HL-60/S4 treated with retinoic acid at 250 ng/mL for 4 days and 3 days (cell line): ENCODE measurements around the gene LGR4.
"Not testable (repeated sequence)": the region's sequence is repeated elsewhere in the genome, so short reads cannot be mapped to it uniquely, and the experiment has no call there.

Source experiments
- in situ Hi-C: fragments of 300-500 bp; cut with MboI; formaldehyde crosslinking; loops from 2 replicates; pipeline ENCODE4 v1.7.0; 2022; ENCODE audit warnings: low sequenced_read_pairs

LGR4 gene

DNA sequence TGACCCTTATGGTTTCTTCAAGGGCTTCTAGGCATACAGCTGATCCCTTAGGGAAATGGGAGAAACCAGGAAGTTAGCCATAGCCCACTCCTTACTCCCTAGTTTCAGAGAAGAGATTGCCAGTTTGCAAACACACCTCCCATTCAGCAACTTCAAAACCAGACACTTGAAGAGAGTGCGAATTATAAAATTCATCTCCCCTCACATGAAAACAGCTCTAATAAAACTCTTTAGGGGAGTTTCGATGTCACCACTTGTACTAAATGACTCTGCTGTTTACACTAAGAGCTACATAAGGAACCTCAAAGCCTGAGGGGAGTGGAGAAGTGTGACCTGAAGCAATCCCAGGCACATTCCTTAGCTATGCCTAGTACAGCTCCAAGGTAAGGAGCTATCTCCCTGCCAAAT is 8.3 kb downstream of the LGR4 start:
- in situ Hi-C loops: loop anchor here (25.0 kb wide), 1 partner anchor 98 kb away; no protein-coding TSS in a partner anchor

DNA sequence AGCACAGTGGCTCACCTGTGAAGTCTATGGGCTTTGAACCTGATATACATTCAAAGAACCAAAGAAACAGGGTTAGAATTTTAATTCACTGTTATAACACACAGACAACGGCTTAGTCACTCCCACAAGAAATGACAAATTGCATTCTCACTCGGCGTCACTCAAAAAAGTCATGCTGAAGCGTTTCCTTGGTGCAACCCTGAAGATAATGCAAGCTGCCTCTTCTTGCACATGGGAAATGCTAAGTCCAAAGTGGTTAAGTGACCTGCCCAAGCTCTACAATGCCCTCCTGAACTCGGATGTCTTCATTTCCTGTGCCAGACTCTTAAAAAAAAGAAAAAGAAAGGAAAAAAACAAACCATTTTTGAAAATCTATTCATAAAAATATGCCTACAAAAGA is 10.0 kb downstream of the LGR4 start:
- in situ Hi-C loops: loop anchor here (25.0 kb wide), 1 partner anchor 100 kb away; no protein-coding TSS in a partner anchor

- in situ Hi-C loops: loop anchor here (25.0 kb wide), 1 partner anchor 102 kb away; no protein-coding TSS in a partner anchor
Measured at GRCh38 chr11:27460158-27460978, 12.2 kb downstream of the LGR4 start.

DNA sequence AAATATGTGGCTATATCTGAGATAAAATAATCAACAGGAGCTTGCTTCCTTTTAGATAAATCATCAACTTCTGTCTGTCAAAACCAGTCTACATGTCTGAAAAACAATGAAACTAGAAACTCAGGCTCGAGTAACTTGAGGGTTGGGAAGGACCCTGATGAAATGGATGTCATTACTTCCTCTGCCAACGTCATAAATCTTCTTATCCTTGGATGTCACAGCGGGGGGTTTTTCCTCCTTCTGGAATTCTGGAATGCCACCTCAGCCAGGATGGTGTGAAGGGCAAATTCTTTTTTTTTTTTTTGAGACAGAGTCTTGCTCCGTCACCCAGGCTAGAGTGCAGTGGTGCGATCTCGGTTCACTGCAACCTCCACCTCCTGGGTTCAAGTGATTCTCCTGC is 13.4 kb downstream of the LGR4 start:
- in situ Hi-C loops: loop anchor here (25.0 kb wide), 1 partner anchor 103 kb away; no protein-coding TSS in a partner anchor

DNA sequence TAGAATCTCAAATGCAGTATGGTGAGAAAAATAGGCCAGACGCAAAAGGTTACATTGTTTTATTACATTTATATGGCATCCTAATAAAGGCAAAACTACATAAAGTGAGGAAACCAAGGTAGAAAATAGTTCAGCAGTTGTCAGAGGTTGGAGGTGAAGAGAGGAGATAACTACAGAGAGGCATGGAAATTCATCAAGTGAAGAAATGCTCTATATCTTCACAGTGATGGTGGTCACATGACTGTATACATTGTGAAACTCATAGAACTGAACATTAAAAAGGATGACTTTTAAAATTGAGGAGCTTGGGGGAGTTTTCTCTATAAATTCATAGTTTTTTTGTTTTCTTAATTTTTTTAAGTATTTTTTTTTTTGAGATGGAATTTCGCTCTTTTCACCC is 14.4 kb downstream of the LGR4 start:
- in situ Hi-C loops: loop anchor here (25.0 kb wide), 1 partner anchor 104 kb away; no protein-coding TSS in a partner anchor

- in situ Hi-C loops: loop anchor here (25.0 kb wide), 1 partner anchor 105 kb away; no protein-coding TSS in a partner anchor
Measured at GRCh38 chr11:27456795-27457329, 15.7 kb downstream of the LGR4 start.

GRCh38 chr11:27456140-27456794 is 16.3 kb downstream of the LGR4 start:
- in situ Hi-C loops: loop anchor here (25.0 kb wide), 1 partner anchor 106 kb away; no protein-coding TSS in a partner anchor

DNA sequence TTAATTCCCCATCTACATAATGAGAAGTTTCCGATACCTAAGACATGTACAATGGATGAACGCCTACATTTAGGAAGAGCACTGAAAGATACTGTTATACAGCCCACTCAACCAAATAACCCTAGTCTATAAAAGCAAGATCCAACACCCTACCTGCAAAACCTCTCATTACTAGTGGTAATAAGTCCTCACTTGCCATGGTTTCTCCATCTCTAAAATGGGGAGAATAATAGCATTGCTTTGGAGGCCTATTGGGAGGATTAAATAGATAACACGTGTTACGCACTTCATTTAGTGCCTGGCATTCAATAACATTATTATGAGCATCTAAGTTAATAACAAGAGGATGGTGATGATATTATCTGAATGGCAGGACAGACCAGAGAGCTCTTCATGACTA is 16.9 kb downstream of the LGR4 start:
- in situ Hi-C loops: loop anchor here (25.0 kb wide), 1 partner anchor 107 kb away; no protein-coding TSS in a partner anchor

DNA sequence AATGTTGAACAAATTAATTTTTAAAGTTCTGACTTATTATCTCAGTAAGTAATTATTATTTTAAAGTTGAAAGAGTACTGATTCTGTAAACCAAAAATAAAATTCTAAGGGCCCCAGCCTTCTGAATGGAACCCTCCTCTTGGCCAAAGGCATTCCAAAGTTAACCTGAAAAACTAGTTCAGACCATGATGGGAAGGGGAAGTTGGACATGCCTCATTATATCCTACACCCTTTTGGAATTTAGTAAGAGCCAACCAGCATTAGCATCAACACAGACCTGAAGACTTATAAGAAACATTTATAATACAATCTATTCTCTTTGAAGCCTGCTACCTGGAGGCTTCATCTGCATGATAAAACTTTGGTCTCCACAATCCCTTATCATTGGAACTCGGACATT is 18.9 kb downstream of the LGR4 start:
- in situ Hi-C loops: loop anchor here (25.0 kb wide), 1 partner anchor 109 kb away; no protein-coding TSS in a partner anchor

DNA sequence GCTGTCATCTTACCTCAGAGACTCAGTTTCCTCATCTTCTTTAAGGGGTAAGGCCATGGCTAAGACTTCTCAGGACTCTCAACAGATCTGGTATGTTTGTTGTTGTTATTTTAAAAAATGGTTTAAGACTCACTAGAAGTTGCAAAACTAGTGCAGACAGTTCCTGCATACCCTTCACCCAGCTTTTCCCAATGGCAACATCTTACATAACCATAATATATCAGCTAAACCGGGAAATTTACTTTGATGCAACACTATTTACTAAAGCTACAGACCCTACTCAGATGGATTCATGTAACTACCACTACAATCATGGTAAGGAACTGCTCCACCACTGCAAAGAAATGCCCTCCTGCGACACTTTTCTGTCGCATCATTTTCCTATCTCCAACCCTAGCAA is 20.4 kb downstream of the LGR4 start:
- in situ Hi-C loops: loop anchor here (25.0 kb wide), 1 partner anchor 110 kb away; no protein-coding TSS in a partner anchor

- in situ Hi-C loops: loop anchor here (25.0 kb wide), 1 partner anchor 111 kb away; no protein-coding TSS in a partner anchor
Measured at GRCh38 chr11:27451244-27451965, 21.2 kb downstream of the LGR4 start.

DNA sequence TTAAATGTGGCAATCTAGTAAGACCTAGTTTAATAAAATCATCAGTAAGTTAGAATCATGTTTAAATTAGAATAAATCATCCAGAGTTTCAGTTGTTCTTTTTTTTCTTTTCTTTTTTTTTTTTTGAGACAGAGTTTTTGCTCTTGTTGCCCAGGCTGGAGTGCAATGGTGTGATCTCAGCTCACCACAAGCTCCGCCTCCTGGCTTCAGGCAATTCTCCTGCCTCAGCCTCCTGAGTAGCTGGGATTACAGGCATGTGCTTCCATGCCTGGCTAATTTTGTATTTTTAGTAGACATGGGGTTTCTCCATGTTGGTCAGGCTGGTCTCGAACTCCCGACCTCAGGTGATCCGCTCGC is 24.4 kb downstream of the LGR4 start:
- in situ Hi-C loops: not testable (repeated sequence)

DNA sequence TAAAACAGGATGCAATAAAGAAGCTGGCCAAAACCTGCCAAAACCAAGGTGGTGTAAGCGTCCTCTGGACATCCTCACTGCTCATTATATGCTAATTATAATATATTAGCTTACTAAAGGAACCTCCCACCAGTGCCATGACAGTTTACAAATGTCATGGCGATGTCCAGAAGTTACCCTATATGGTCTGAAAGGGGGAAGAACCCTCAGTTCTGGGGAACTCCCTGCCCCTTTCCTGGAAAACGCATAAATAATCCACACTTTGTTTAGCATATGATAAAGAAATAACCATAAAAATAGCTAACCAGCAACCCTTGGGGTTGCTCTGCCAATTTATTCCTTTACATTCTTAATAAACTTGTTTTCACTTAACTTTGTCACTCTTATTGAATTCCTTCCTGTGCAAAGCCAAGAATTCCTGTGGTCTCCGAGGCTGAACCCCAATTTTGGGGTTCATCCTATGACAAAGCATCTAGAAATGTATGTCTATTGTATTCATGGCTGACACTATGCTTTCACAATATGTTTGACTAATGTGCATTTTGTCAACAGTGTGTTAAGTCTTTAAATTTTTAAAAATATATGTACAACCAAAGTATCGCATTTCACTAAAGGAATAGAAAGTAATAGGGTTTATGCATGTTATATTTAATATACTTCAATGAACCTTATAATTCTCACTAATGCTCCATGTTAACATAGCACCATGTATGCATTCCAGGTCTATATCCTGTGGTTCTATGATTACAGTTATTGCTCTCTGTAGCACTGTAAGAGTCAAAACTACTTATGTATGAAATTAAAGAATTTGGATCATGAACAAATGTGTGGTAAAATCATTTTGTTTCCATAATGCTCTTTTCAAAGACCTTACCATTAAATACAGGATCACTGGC is 25.1 kb downstream of the LGR4 start:
- in situ Hi-C loops: no loop called here

DNA sequence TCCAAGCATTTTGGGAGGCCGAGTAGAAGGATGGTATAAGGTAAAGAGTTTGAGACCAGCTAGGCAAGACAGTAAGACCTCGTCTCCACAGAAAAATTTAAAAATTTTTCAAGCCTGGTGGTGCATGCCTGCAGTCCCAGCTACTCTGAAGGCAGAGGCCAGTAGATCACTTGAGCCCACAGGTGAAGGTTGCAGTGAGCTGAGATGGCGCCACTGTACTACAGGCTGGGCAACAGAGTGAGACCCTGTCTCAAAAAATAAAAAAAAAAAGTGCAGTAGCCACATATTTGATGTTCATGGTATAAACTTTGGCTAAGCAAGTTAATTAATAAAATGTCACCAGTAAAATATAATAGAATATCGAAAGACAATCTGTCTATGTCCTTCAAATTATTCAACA is 27.0 kb downstream of the LGR4 start:
- in situ Hi-C loops: no loop called here

DNA sequence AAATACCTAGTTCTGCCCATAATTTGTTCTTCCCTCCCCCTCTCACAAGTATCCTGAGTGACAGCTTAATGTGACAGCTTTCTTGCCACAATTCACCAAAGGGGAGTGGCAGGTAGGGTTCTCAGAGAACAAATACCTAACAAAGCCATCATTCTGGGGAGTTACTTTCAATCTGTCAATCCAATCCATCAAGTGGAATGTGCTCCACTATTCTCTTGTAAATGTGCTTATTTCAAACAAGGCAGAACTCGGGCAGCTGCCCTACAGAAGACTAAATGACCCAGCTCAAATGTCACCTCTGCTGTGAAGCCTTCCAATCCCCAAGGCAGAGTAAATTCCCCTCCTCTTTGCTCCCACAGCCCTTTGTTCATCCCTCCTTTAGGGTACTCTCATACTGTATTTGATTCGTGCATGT is 27.8 kb downstream of the LGR4 start:
- in situ Hi-C loops: no loop called here

DNA sequence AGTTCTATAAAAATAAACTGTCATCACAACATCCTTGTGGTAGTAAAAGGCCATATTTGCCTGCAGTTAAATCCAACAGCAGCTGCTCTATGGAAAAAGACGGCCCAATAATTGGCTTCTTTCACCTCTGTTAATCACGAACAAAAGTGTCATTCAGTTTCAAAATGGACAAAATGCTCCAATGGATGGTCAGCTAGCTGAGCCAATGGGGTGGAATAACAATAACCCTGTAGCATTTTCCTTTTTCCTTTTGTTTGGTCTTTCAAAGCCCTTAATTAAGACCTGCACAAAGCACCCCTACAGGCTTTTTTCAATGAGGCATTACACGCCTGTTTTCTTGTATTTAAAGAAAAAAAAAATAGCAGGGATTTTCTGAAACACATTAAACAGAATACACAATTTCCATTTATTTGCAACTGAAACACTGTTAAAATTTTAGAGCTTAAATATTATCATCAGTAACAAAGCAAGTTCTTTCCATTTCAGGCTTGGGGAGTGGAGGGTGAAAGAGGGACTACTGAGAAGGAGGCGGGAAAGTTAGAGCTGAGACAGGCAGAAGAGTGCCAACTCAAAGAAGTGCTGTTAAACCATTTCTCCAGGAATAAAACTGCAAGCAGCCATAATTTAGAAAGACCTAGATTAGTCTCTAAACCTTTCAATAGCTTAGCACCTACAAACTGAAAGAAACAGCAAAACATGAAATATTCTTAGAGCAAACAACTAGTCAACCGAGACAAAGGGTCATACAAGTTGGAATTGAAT is 28.7 kb downstream of the LGR4 start:
- in situ Hi-C loops: no loop called here

GRCh38 chr11:27443227-27443626 is 29.4 kb downstream of the LGR4 start:
- in situ Hi-C loops: no loop called here

GRCh38 chr11:27440090-27440489 is 32.5 kb downstream of the LGR4 start:
- in situ Hi-C loops: no loop called here

- in situ Hi-C loops: no loop called here
Measured at GRCh38 chr11:27438595-27438981, 34.0 kb downstream of the LGR4 start.
